Mesothelial cell of epicardium (in vitro differentiated cells): Measurements from ENCODE around the gene TMEM80. TPM values are rescaled to one million over a fixed set of nuclear protein-coding genes. Genes with fewer than 3 reads are reported as not detected.
"Not testable (repeated sequence)": the region's sequence is repeated elsewhere in the genome, so short reads cannot be mapped to it uniquely, and the experiment has no call there.

ENCODE experiments used
- DNase-seq, 2 experiments: peaks; one replicate each; pipeline ENCODE4 v3.0.0; 2021; ENCODE audit warnings: low spot score in 2 of 2; ENCODE audit not compliant: unreplicated experiment in 2 of 2
- H3K27ac Mint-ChIP-seq: 2 replicates; pipeline ENCODE4 v1.8.0; 2021; ENCODE audit warnings: mixed read lengths
- H3K27me3 Mint-ChIP-seq: 2 replicates; pipeline ENCODE4 v1.8.0; 2021; ENCODE audit warnings: low read depth, mixed read lengths
- H3K36me3 Mint-ChIP-seq: 2 replicates; pipeline ENCODE4 v1.8.0; 2021; ENCODE audit warnings: mixed read lengths
- H3K4me1 Mint-ChIP-seq: 2 replicates; pipeline ENCODE4 v1.8.0; 2021; ENCODE audit warnings: mixed read lengths
- H3K4me3 Mint-ChIP-seq: 2 replicates; pipeline ENCODE4 v1.8.0; 2021; ENCODE audit warnings: mild to moderate bottlenecking, moderate library complexity, mixed read lengths
- H3K9me3 Mint-ChIP-seq: 2 replicates; pipeline ENCODE4 v1.8.0; 2021; ENCODE audit warnings: mixed read lengths
- CTCF ChIP-seq: fragments of 200-600 bp; sonication (generic); IDR thresholded peaks from one replicate; pipeline ENCODE4 v1.5.0; 2021; ENCODE audit warnings: antibody characterized with exemption; ENCODE audit not compliant: unreplicated experiment
- total RNA-seq: library from RNA; stranded (reverse); gene quantifications from 3 replicates; pipeline ENCODE4 v1.2.1, GENCODE V29; 2021

The TMEM80 gene
- total RNA-seq, 1 donor from 2014 or later: 28.7 TPM

- H3K4me1 Mint-ChIP-seq: no peaks in the 10 kb centered on the region
- no peaks in the 10 kb centered on the region for H3K9me3 Mint-ChIP-seq
- H3K27ac Mint-ChIP-seq: no peak overlapping the region
- H3K4me3 Mint-ChIP-seq: no peak overlapping the region
- no peak for DNase-seq
- H3K36me3 Mint-ChIP-seq: peaks cover 57% of the 10 kb centered on the region
- no peaks in the 10 kb centered on the region for H3K27me3 Mint-ChIP-seq
- TF ChIP-seq CTCF: no peak
These were observed 14.6 kb upstream of the TMEM80 start for GRCh38 chr11:680970-681369.

GRCh38 chr11:686451-687243 is 9.0 kb upstream of the TMEM80 start:
- H3K4me1 Mint-ChIP-seq: peaks cover 7% of the 10 kb centered on the region
- no peak overlapping the region for H3K4me3 Mint-ChIP-seq
- H3K36me3 Mint-ChIP-seq: peaks cover 43% of the 10 kb centered on the region
- DNase-seq: no peak
- no peaks in the 10 kb centered on the region for H3K27me3 Mint-ChIP-seq
- no peak overlapping the region for H3K27ac Mint-ChIP-seq
- TF ChIP-seq CTCF: no peak
- H3K9me3 Mint-ChIP-seq: no peaks in the 10 kb centered on the region

GRCh38 chr11:687751-688150 is 7.9 kb upstream of the TMEM80 start:
- no peaks in the 10 kb centered on the region for H3K9me3 Mint-ChIP-seq
- TF ChIP-seq CTCF: no peak
- H3K27ac Mint-ChIP-seq: no peak overlapping the region
- H3K4me1 Mint-ChIP-seq: peaks cover 16% of the 10 kb centered on the region
- peaks cover 34% of the 10 kb centered on the region for H3K36me3 Mint-ChIP-seq
- no peak overlapping the region for H3K4me3 Mint-ChIP-seq
- DNase-seq: no peak
- no peaks in the 10 kb centered on the region for H3K27me3 Mint-ChIP-seq

GRCh38 chr11:688681-689080 is 6.9 kb upstream of the TMEM80 start:
- peaks cover 25% of the 10 kb centered on the region for H3K4me1 Mint-ChIP-seq
- H3K27me3 Mint-ChIP-seq: no peaks in the 10 kb centered on the region
- peaks cover 25% of the 10 kb centered on the region for H3K36me3 Mint-ChIP-seq
- no peak overlapping the region for H3K27ac Mint-ChIP-seq
- H3K4me3 Mint-ChIP-seq: no peak overlapping the region
- DNase-seq: no peak
- no peaks in the 10 kb centered on the region for H3K9me3 Mint-ChIP-seq
- no peak for TF ChIP-seq CTCF

GRCh38 chr11:689625-690024 is 6.0 kb upstream of the TMEM80 start:
- Mint-ChIP-seq H3K4me1 (peaks cover 28% of the 10 kb centered on the region), H3K36me3 (peaks cover 17% of the 10 kb centered on the region), H3K9me3 (no peaks in the 10 kb centered on the region), H3K27ac (no peak overlapping the region), H3K27me3 (no peaks in the 10 kb centered on the region), H3K4me3 (no peak overlapping the region)
- no peak for TF ChIP-seq CTCF
- DNase-seq: no peak

- Mint-ChIP-seq H3K4me1 (peaks cover 28% of the 10 kb centered on the region), H3K36me3 (peaks cover 15% of the 10 kb centered on the region)
- not testable (repeated sequence) for H3K9me3 Mint-ChIP-seq, H3K27ac Mint-ChIP-seq, H3K4me3 Mint-ChIP-seq, DNase-seq, H3K27me3 Mint-ChIP-seq
These were observed 5.4 kb upstream of the TMEM80 start for GRCh38 chr11:690244-690643.
